ENCODE measurements around the gene ODF2.
"Not testable (repeated sequence)": the region's sequence is repeated elsewhere in the genome, so short reads cannot be mapped to it uniquely, and the experiment has no call there.

ODF2 gene

GRCh38 chr9:128409978-128410377 is 45.8 kb upstream of the ODF2 start:
- TF ChIP-seq CTCF (conservative IDR thresholded peaks at IDR 0.05; ENCODE audit: low read depth, low read length) = no peak
- H3K79me2 ChIP-seq (ENCODE audit: insufficient read depth, low read depth) = no peaks in the 10 kb centered on the region
- H3K36me3 ChIP-seq (ENCODE audit: insufficient read depth) = no peaks in the 10 kb centered on the region
- peaks cover 9% of the 10 kb centered on the region for H3K4me1 ChIP-seq (ENCODE audit: low read depth, poor library complexity, severe bottlenecking)
- no peak overlapping the region for H3K27ac ChIP-seq
- no peak overlapping the region for H3K9ac ChIP-seq
- no peaks in the 10 kb centered on the region for H4K20me1 ChIP-seq (ENCODE audit: insufficient read depth)
- H3K27me3 ChIP-seq (ENCODE audit: insufficient read depth, low read depth) = peaks cover 10% of the 10 kb centered on the region; the same call in 1 of the 2 replicates
- no peak overlapping the region for H2AFZ ChIP-seq (ENCODE audit: low read depth)
- H3K4me3 ChIP-seq (IDR thresholded peaks at IDR 0.05; ENCODE audit: insufficient read depth, low read depth, low read length) = no peak overlapping the region
- H3K4me2 ChIP-seq = no peak overlapping the region

- Histone ChIP-seq H3K27me3 (ENCODE audit: insufficient read depth, low read depth) (peaks cover 10% of the 10 kb centered on the region; the same call in 1 of the 2 replicates), H3K79me2 (ENCODE audit: insufficient read depth, low read depth) (no peaks in the 10 kb centered on the region), H4K20me1 (ENCODE audit: insufficient read depth) (no peaks in the 10 kb centered on the region), H3K9ac (no peak overlapping the region), H2AFZ (ENCODE audit: low read depth) (no peak overlapping the region), H3K4me1 (ENCODE audit: low read depth, poor library complexity, severe bottlenecking) (peaks cover 9% of the 10 kb centered on the region), H3K36me3 (ENCODE audit: insufficient read depth) (no peaks in the 10 kb centered on the region), H3K4me2 (no peak overlapping the region), H3K27ac (no peak overlapping the region), H3K4me3 (IDR thresholded peaks at IDR 0.05; ENCODE audit: insufficient read depth, low read depth, low read length) (no peak overlapping the region)
- no peak for TF ChIP-seq CTCF (conservative IDR thresholded peaks at IDR 0.05; ENCODE audit: low read depth, low read length)
These were observed 44.3 kb upstream of the ODF2 start for GRCh38 chr9:128411364-128412119.

GRCh38 chr9:128412120-128412790 is 43.6 kb upstream of the ODF2 start:
- Histone ChIP-seq H3K36me3 (ENCODE audit: insufficient read depth) (no peaks in the 10 kb centered on the region), H4K20me1 (ENCODE audit: insufficient read depth) (no peaks in the 10 kb centered on the region), H3K4me3 (IDR thresholded peaks at IDR 0.05; ENCODE audit: insufficient read depth, low read depth, low read length) (no peak overlapping the region), H3K27ac (no peak overlapping the region), H3K27me3 (ENCODE audit: insufficient read depth, low read depth) (peaks cover 15% of the 10 kb centered on the region; the same call in 1 of the 2 replicates), H3K79me2 (ENCODE audit: insufficient read depth, low read depth) (no peaks in the 10 kb centered on the region), H3K4me2 (no peak overlapping the region), H2AFZ (ENCODE audit: low read depth) (no peak overlapping the region), H3K9ac (no peak overlapping the region), H3K4me1 (ENCODE audit: low read depth, poor library complexity, severe bottlenecking) (peaks cover 9% of the 10 kb centered on the region)
- TF ChIP-seq CTCF (conservative IDR thresholded peaks at IDR 0.05; ENCODE audit: low read depth, low read length) = peak; percentile 70

- H2AFZ ChIP-seq (ENCODE audit: low read depth) = peak overlapping the region; percentile 21; the same call in 1 of the 2 replicates
- not testable (repeated sequence) for H3K36me3 ChIP-seq (ENCODE audit: insufficient read depth); H3K4me1 ChIP-seq (ENCODE audit: low read depth, poor library complexity, severe bottlenecking); H3K9ac ChIP-seq; H3K27ac ChIP-seq; H3K4me3 ChIP-seq (IDR thresholded peaks at IDR 0.05; ENCODE audit: insufficient read depth, low read depth, low read length); H4K20me1 ChIP-seq (ENCODE audit: insufficient read depth); H3K79me2 ChIP-seq (ENCODE audit: insufficient read depth, low read depth)
- H3K4me2 ChIP-seq = peak overlapping the region; percentile 37; the same call in 1 of the 2 replicates
- peaks cover 26% of the 10 kb centered on the region for H3K27me3 ChIP-seq (ENCODE audit: insufficient read depth, low read depth)
These were observed 42.1 kb upstream of the ODF2 start for GRCh38 chr9:128413728-128414127.

- H3K27me3 ChIP-seq (ENCODE audit: insufficient read depth, low read depth) = peaks cover 33% of the 10 kb centered on the region
- no peak overlapping the region for H2AFZ ChIP-seq (ENCODE audit: low read depth)
- no peak overlapping the region for H3K9ac ChIP-seq
- no peak overlapping the region for H3K4me2 ChIP-seq
- no peaks in the 10 kb centered on the region for H3K36me3 ChIP-seq (ENCODE audit: insufficient read depth)
- no peak overlapping the region for H3K27ac ChIP-seq
- no peaks in the 10 kb centered on the region for H4K20me1 ChIP-seq (ENCODE audit: insufficient read depth)
- TF ChIP-seq CTCF (conservative IDR thresholded peaks at IDR 0.05; ENCODE audit: low read depth, low read length) = no peak
- H3K4me3 ChIP-seq (IDR thresholded peaks at IDR 0.05; ENCODE audit: insufficient read depth, low read depth, low read length) = no peak overlapping the region
- peaks cover 9% of the 10 kb centered on the region for H3K4me1 ChIP-seq (ENCODE audit: low read depth, poor library complexity, severe bottlenecking)
- H3K79me2 ChIP-seq (ENCODE audit: insufficient read depth, low read depth) = no peaks in the 10 kb centered on the region
These were observed 41.3 kb upstream of the ODF2 start for GRCh38 chr9:128414461-128414860.
